Cardiac septum (tissue), 1 donor: ENCODE data around the gene SYNGR3. TPM values are rescaled to one million over a fixed set of nuclear protein-coding genes. Genes with fewer than 3 reads are reported as not detected.
"Not testable (repeated sequence)": the region's sequence is repeated elsewhere in the genome, so short reads cannot be mapped to it uniquely, and the experiment has no call there.

Source experiments
- DNase-seq: peaks from one replicate; pipeline ENCODE4 v3.0.0-alpha.2; 2020; ENCODE audit warnings: low spot score
- intact Hi-C: fragments of 100-400 bp; cut with DNase I; formaldehyde crosslinking; loops from one replicate; pipeline ENCODE4 v1.14.0; 2022
- total RNA-seq: library from RNA; stranded (reverse); fragmentation: NEBNext Ultra II Directional; extraction: Animal tissue kit (Norgen Biotek cat#: 25700); gene quantifications from one replicate; pipeline ENCODE4 v1.2.1, GENCODE V29; 2021
- donor health status: DM: no; HTN: no; CAD: no.

Gene SYNGR3
- total RNA-seq, 1 donor from 2014 or later, result 1.8 TPM

DNA sequence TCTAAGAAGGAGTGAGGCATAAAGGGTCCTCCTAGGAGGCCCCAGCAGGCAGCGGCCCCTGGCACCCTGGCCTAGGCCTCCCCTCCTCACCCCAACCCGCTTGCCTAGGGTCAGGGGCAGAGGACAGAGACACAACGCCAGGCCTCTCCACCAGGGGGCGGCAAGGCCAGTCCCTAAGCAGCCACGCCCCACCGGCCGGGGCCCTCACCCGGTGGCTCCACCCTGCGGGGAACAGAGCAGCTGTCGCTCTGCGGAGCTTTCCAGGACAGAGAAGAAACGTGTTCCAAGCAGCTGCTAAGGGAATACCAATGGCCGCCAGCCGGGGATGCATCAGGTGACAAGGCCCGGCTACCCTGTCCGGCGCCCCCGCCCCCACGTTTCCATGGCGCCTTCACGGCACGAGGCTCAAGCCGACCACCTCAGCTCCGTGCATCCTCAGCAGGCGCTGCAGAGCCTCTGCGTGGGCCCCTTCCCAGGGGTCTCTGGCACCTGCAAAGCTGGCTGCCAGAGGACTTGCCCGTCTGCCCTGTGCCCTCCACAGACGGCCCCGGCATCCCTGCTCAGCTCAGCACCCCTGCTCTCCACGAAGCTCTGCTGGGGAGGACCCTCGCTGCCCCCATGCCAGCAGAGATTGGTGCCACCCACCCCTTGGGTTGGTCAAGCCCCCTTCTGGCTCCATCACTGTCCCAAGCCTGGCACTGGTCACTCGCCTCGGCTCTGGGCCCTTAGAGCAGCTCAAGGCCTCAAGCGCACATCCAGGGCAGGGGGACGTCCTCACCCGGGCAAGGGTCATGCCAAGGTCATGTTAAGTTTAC is 14.3 kb downstream of the SYNGR3 start:
- DNase-seq, result peak; percentile 95
- intact Hi-C loops, result no loop called here

DNA sequence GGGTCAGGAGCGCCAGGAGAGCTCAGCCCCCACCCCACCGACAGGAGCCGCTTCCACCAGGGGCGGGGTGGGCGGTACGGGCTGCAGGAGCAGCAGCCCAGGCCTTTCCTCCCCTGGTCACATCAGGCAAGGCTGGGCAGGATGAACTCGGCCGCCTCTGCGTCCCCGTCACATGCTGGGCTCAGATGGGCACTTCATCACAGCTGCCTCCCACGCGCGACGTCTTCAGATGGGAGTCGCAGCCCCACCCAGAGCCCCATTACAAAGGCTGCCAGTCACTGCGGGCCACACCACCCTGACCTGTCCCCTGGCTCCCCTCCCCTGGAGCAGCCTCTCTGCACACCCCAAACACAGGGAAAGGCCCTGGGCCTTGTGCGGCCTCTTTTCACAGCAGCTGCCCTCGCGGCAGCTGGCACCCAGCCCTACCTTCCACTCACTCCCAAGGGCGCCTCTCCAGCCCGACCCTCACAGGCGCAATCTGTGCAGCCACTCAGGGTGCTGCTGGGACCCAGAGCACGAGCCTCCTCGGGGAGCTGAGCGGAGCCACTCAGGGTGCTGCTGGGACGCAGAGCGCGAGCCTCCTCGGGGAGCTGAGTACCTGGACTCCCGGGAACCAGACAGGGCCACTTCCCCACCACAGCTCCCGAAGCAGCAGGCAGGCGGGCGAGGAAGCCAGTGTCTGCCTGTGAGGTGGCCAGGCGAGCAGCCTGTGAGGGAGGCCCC is 15.2 kb downstream of the SYNGR3 start:
- DNase-seq, result no peak
- intact Hi-C loops, result no loop called here

DNA sequence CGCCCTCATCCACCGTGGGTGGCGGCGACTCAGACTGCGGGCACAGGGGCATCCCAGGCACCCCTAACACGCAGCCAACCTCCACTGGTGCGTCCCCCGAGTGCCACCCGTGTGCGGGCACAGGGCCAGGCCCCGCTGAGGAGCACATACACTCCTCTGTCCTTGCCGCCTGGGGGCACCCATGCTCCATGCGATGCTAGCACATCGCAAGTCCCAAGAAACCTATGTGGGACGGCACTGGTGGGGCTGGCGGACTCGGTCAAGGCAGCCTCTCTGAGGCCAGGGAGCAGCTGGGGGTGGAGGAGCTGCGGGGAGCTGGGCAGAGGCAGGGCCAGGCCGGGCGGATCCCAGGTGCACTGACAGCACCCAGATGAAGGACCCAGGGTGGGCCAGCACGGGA is 15.9 kb downstream of the SYNGR3 start:
- intact Hi-C loops, result no loop called here

DNA sequence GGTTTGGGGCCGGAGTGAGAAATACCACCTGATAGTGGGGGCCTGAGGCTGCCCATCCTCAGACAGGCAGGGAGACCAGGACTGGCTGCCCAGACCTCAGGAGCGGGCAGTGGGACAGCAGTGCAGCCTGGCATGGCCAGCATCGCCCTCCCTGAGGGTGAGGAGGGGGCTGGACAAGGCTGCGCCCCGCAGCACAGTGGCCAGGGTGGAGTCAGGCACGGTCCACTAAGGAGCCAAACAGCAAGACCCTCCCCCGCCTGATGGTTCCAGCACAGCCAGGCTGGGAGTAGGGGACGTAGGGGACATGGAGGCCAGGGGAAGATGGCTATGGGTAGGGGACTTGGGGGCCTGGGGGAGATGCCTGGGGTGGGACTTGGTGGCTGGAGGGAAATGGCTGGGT is 16.5 kb downstream of the SYNGR3 start:
- intact Hi-C loops, result no loop called here
- no peak for DNase-seq

More for the DNA sequence above, 15.9 kb downstream of the SYNGR3 start:
- DNase-seq, result no peak

DNA sequence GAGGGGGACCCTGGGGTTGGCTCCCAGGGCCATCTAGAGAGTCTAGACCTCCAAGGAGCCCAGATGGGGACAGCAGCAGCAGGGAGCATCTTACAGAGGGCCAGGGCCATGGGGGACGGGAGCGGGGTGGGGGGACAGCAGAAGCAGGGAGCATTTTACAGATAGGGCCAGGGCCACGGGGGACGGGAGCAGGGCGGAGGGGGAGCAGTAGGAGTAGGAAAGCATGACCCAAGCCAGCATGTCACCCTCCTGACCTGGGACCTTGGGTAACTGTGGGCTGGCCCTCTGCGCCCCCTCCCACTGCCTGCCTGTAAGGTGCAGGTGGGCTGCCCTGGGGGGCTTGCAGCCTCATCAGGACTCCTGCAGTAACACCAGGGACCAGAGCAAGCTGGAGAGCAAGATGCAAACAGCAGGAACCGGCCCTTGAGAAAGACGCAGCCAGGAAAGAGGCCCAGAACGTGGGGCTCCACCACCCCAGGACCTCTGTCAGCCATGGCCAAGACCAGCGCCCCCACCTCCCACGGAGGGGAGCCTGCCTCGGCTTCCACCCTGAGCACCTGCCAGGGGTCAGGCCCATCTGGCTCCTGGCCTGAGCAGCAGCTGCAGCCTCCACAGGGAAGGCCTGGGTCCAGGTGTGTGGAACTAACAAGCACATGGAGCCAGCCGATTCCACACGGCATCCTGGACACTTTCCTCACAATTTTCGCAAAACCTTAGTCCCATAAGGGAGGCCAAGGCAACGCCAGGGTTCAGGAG is 17.5 kb downstream of the SYNGR3 start:
- intact Hi-C loops, result no loop called here
- DNase-seq, result no peak

DNA sequence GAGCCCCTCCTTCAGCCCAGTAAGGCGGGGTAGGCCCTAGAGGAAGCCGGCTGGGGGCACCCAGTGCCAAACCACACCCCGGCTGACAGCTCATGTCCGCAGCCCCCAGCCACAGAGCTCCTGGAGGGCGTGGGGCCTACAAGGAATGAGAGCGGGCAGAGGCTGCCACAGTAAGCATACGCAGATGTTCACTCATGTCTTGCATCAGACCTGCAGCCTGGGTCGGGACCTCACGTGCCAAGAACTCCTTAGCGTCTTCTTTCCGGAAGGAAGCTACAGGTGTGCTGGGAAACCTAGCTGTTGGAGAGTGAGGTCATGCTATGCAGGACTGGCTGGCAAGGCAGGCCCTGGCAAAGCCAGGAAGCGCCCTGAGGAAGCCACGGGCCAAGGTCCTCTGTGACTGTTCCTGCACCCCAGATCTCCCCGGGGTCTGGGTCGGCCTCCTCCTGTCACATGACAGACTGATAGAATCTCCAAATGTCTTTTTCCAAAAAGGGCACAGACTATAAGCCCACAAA is 18.3 kb downstream of the SYNGR3 start:
- no peak for DNase-seq
- intact Hi-C loops, result no loop called here

DNA sequence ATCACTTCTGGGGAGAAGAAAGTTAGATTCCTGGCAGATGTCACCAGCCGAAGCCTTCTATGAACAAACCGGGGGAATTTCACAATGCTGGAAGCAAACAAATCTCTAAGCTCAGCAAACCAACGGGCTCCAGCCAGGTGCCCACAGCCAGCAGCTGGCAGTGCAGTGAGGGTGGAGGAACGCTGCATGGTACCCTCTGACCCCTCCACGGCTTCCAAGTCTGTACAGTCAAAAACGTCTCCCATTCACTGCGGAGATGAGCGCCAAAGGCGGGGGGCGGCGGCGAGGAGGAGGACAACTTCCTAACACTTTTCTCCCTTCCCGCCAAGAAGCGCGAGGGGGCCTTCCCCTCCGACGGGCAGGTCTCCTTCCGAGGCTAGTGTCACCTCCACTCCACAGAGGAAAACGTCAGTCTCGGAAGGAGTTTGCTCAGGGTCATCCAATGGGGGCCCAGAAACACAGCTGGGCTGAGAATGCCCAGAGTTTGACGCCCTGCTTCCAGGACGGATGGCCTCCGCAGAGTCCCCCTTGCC is 18.9 kb downstream of the SYNGR3 start:
- no peak for DNase-seq
- intact Hi-C loops, result no loop called here

DNA sequence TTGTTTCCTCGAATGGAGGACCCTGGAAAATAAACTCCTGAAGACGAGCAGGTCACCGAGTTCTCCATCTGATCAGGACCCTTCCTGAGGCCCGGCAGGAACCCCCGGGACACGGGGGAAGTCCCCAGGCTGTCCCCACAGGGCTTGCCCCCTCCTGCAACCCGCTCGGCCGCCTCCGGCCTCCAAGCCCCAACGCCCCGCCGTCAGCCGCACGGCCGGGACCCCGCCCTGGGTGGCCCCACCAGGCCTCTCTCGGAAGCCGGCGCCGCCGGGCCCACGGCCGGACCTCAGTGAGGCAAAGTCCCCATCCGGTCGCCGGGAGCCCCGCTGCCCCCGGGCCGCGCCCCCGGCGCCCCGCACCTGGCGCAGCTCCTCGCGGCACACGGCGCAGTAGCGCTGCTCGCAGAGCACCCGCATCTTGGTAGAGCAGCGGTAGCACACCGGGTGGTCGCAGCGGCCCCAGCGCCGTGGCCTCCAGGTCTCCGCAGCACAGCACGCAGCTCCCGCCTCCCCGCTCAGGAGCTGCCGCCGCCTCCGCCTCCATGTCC is 19.5 kb downstream of the SYNGR3 start:
- DNase-seq, result no peak
- intact Hi-C loops, result no loop called here

DNA sequence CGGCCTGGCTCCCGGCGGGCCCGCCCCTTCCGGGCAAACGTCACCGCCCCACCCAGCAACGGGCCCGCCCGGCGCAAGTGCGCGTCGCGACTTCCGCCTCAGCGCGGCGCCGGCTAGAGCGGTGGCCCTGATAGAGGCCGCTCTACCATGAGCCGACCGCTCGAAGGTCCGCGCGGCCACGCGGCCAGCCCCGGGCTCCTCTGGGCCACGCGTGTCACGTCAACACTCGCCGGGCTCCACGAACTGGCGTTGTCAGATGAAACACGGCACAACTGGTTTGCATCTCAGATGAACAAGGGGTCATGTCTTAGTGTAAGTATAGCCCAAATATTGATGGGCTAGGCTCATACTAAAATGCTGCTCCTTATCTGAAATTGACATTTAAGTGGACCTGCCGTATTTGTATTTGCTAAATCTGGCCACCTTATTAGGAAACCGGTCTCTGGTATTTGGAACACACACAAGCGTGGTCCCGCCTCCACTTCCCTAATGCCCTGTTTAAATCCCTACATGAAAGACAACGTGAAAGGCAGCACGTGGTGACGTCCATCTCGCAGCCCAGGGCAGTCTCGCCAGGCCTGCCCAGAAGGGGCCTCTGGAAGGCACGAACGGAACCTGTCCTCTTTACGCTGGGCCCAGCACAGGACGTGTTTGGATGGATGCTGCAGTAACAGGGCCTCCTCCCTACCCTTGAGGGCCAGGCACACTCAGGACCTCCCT is 20.2 kb downstream of the SYNGR3 start, which contains the start of gene ZNF598:
Gene ZNF598 (minus strand): TSS at position 31 of the 720 bp plus-strand sequence.
- intact Hi-C loops, result loop anchor here (5.0 kb wide), 1 partner anchor 37 kb away; the partner anchor contains the start of genes NTHL1 and TSC2

DNA sequence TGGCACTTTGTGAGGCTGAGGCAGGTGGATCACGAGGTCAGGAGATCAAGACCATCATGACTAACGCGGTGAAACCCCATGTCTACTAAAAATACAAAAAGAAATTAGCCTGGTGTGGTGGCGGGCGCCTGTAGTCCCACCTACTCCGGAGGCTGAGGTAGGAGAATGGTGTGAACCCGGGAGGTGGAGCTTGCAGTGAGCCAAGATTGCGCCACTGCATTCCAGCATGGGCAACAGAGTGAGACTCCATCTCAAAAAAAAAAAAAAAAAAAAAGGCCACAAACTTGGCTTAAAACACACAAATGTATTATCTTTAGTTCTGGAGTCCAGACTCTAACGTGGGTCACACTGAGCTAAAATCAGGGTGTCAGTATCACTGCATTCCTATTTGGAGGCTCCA is 22.0 kb downstream of the SYNGR3 start:
- intact Hi-C loops, result loop anchor here (5.0 kb wide), 1 partner anchor 36 kb away; the partner anchor contains the start of genes NTHL1 and TSC2
- not testable (repeated sequence) for DNase-seq

More for the DNA sequence above, 20.2 kb downstream of the SYNGR3 start, which contains the start of gene ZNF598:
- DNase-seq, result peak; percentile 90

DNA sequence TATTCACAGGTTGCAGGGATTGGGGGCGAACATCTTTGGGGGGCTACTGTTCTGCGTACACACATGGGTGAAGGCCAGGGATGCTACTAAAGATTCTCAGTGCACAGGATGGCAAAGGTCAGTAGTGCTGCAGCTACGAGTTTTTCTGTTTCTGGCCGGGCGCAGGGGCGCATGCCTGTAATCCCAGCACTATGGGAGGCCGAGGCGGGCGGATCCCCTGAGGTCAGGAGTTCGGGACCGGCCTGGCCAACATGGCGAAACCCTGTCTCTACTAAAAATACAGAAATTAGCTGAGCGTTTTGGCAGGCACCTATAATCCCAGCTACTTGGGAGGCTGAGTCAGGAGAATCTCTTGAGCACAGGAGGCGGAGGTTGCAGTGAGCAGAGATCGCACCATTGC is 23.8 kb downstream of the SYNGR3 start:
- no peak for DNase-seq
- intact Hi-C loops, result loop anchor here (5.0 kb wide), 1 partner anchor 34 kb away; the partner anchor contains the start of genes NTHL1 and TSC2

DNA sequence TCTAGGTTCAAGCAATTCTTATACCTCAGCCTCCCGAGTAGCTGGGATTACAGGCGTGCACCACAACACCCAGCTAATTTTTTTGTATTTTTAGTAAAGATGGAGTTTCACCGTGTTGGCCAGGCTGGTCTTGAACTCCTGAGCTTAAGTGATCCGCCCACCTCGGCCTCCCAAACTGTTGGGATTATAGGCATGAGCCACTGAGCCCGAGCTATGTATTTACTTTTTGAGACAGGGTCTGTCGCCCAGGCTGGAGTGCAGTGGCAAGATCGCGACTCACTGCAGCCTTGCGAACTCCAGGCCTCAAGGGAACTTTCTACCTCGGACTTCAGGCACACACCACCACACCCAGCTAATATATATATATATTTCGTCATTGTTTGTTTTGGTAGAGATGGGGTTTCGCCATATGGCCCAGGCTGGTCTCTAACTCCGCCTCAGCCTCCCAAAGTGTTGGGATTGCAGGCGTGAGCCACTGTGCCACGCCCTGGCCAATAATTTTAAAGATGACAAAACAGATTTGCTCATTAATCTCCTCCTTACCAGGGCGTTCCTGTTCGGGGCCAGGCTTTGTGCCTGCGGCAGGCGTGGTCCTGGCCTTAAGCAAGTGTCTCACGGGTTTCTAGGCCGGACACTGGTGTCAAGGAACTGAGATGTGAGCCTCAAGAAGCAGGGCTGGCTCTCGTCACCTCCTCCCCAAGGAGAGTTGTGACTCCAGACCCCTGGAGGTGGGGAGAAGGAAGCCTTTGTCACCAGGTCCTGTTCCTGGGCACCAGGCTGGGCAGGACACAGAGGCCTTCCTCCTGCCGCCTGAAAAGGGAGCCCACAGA is 25.6 kb downstream of the SYNGR3 start:
- no peak for DNase-seq
- intact Hi-C loops, result no loop called here

DNA sequence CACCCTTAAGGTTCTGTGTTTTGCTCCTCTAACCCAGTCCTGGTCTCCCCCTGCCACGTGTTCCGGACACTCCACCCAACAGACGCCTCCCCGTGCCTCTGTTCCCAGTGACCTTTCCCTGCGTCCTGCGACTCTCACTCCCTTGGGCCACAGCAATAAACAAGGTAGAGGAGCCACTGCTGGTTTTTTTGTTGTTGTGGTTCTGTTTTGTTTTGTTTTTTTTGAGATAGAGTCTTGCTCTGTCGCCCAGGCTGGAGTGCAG is 26.1 kb downstream of the SYNGR3 start:
- intact Hi-C loops, result no loop called here
- no peak for DNase-seq

DNA sequence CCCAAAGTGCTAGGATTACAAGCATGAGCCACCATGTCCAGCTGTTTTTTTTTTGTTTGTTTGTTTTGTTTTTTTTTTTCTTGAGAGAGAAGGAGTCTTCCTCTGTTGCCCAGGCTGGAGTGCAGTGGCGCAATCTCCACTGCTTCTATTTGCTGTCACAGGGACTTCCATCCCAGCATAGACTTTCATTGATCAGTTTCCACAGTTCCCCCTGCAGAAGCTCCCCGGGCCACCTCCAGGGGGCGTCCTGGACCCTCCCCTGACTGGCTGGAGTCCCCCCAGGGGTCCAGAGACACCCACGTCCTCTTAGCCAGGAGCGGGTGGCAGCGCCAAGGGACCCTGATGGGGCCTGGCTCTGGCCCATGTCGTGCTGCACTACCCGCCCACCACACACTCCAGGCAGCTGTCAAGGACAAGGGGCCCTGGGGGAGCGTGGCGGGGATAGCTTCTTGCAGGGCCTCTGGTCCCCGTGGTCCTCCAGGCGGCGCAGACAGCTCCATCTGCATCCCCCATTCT is 26.7 kb downstream of the SYNGR3 start:
- intact Hi-C loops, result no loop called here
- DNase-seq, result no peak

DNA sequence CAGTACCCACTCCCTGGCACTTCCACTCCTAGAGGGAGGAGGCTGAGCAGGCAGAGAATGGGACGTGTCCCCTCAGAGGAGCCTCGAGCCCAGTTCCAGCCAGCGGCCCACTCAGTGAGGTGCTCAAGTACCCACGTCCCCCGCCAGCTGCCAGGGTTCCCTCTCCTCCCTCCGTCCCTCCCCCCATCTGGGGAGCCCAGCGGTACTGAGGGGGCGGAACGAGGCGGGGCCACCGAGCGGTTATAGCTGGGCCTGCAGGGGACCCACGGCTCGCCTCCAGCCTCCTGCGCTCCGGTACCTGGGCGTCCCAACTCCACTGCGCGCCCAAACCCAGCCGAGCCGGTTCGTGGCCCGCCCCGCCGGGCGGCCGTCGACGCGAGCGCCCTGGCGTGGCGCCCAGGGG is 29.7 kb downstream of the SYNGR3 start, which contains the start of gene NPW:
Gene NPW (plus strand): TSS at position 268 of the 403 bp plus-strand sequence.
- intact Hi-C loops, result no loop called here
- no peak for DNase-seq

DNA sequence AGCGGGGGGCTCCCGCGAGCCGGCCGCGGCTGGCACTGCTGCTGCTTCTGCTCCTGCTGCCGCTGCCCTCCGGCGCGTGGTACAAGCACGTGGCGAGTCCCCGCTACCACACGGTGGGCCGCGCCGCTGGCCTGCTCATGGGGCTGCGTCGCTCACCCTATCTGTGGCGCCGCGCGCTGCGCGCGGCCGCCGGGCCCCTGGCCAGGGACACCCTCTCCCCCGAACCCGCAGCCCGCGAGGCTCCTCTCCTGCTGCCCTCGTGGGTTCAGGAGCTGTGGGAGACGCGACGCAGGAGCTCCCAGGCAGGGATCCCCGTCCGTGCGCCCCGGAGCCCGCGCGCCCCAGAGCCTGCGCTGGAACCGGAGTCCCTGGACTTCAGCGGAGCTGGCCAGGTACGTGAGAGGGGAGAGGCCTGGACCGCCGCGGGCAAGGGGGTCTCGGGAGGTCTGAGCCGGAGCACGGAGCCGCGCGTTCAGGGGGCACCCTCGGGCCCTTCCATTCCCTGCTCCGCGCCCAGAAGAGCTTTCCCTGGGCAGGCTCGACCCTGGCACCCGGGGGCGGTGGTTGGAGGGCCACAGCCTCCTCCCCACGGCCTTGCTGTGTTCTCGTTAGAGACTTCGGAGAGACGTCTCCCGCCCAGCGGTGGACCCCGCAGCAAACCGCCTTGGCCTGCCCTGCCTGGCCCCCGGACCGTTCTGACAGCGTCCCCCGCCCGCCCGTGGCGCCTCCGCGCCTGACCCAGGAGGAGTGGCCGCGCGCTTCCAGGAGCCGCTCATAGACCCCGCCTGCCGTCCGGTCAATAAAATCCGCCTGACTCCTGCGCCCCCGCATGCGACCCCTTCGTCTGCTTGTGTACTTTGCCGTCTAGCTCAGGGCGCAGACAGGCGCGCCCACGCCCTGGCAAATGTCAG is 30.4 kb downstream of the SYNGR3 start:
- intact Hi-C loops, result loop anchor here (5.0 to 10.0 kb wide), 2 partner anchors 62 to 485 kb away; no protein-coding TSS in a partner anchor
- DNase-seq, result no peak
